ENCODE data around the gene CAPN15.

CAPN15 gene

GRCh38 chr16:525520-526180 is 1.9 kb upstream of the CAPN15 start:
- Histone ChIP-seq H3K4me1 (ENCODE audit: control insufficient read depth in 1 of 2, insufficient read depth in 2 of 2, low read length in 2 of 2) (peaks cover 38 to 53% of the 10 kb centered on the region in 2 donors), H3K27ac (ENCODE audit: low read depth, low read length) (peak overlapping the region; percentile 1)

GRCh38 chr16:526181-527014 is 1.1 kb upstream of the CAPN15 start:
- Histone ChIP-seq H3K9me3 (ENCODE audit: control insufficient read depth in 1 of 2, low read length in 2 of 2) (no peaks in the 10 kb centered on the region), H3K27me3 (ENCODE audit: control insufficient read depth in 1 of 2, insufficient read depth in 2 of 2, low read length in 2 of 2) (no peaks in the 10 kb centered on the region), H3K4me3 (ENCODE audit: low read depth in 1 of 2, low read length in 2 of 2) (peak overlapping the region; percentile 75 to 79), H3K27ac (ENCODE audit: low read depth, low read length) (peak overlapping the region; percentile 98), H3K36me3 (ENCODE audit: control insufficient read depth in 1 of 2, insufficient read depth in 2 of 2, low read length in 2 of 2) (peaks cover 0 to 5% of the 10 kb centered on the region in 2 donors), H3K4me1 (ENCODE audit: control insufficient read depth in 1 of 2, insufficient read depth in 2 of 2, low read length in 2 of 2) (peaks cover 41 to 51% of the 10 kb centered on the region in 2 donors), H3K9ac (ENCODE audit: low read depth in 1 of 2, low read length in 2 of 2) (peak overlapping the region; percentile 69 to 87)

More at GRCh38 chr16:525520-526180, 1.9 kb upstream of the CAPN15 start:
- Histone ChIP-seq H3K9me3 (ENCODE audit: control insufficient read depth in 1 of 2, low read length in 2 of 2) (no peaks in the 10 kb centered on the region), H3K9ac (ENCODE audit: low read depth in 1 of 2, low read length in 2 of 2) (peak overlapping the region; percentile 69 to 87), H3K36me3 (ENCODE audit: control insufficient read depth in 1 of 2, insufficient read depth in 2 of 2, low read length in 2 of 2) (peaks cover 6 to 10% of the 10 kb centered on the region in 2 donors), H3K27me3 (ENCODE audit: control insufficient read depth in 1 of 2, insufficient read depth in 2 of 2, low read length in 2 of 2) (no peaks in the 10 kb centered on the region), H3K4me3 (ENCODE audit: low read depth in 1 of 2, low read length in 2 of 2) (peak overlapping the region; percentile 75 to 79)

DNA sequence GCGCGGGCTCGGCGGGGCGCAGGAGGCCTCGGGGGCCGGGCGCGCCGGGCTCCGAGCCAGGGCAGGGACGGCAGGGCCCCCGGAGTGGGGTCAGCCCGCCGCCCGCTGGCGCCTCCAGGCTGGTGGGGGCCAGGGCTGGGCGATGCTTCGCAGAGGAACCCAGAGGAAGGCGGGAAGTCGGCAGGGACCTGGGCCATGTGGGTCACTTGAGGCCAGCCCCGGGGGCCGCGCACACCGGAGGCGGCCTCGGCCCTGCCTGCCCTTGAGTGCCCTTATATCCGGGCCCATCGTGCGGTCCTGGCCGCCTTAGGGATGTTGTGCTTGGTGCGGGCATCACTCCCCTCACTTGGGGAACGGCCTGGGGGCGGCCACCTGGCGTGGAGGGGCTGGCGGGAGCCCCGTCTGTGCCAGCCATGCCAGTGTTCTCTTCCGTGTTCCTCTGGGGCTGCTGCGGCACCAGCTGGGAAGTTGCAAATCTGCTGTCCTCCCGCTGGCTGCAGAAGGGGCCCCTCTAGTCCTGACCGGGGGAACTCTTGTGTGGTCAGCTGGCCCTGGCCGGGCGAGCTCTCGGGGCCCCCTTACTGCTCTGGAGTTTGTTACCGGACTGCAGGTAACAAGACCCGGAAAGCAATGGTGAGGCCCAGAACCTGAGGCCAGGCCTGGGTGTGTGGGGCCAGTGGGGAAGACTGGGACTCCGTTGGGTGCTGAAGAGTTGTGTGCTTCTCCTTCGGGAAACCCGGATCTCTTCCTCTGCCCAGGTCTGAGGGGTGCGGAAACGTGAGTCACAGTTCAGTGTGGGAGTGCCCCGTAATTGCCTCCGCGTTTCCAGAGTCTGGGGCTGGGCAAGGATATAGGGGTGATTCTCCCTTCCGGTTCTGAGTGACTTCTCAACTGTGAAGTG is 849 bp downstream of the CAPN15 start:
- H3K4me1 ChIP-seq (ENCODE audit: control insufficient read depth in 1 of 2, insufficient read depth in 2 of 2, low read length in 2 of 2) = peaks cover 44 to 55% of the 10 kb centered on the region in 2 donors
- no peaks in the 10 kb centered on the region for H3K27me3 ChIP-seq (ENCODE audit: control insufficient read depth in 1 of 2, insufficient read depth in 2 of 2, low read length in 2 of 2)
- peak overlapping the region; percentile 88 for H3K27ac ChIP-seq (ENCODE audit: low read depth, low read length)
- no peaks in the 10 kb centered on the region for H3K9me3 ChIP-seq (ENCODE audit: control insufficient read depth in 1 of 2, low read length in 2 of 2)
- H3K9ac ChIP-seq (ENCODE audit: low read depth in 1 of 2, low read length in 2 of 2) = peak overlapping the region; percentile 85 to 94
- H3K4me3 ChIP-seq (ENCODE audit: low read depth in 1 of 2, low read length in 2 of 2) = peak overlapping the region; percentile 83 to 84
- H3K36me3 ChIP-seq (ENCODE audit: control insufficient read depth in 1 of 2, insufficient read depth in 2 of 2, low read length in 2 of 2) = peaks cover 0 to 5% of the 10 kb centered on the region in 2 donors

DNA sequence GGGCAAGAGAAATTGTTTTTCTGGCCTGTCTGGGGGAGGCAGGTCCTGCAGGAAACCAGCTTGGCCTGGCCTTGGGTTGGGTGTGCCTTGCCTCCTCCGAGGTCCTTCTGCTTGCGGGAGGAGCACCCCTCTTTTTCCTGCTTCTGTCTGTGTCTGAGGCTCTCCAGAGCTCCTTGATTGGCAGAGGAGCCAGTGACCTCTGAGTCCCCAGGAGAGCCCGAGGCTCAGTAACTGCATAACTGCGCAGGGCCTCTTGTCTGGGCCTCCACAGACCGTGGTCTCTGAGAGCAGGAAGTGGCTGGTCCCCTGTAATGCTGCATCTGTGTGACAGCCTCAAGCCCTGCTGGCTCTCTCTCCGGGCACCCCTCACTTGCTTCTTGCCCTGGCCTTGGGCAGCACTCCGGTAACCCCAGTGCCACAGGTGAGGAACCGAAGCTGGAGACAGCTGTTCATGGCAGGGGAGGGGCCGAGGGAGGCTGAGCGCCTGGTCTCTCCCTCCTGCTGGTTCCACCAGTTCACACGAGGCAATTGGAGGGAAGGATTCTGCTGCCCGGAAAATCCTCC is 1.6 kb downstream of the CAPN15 start:
- peaks cover 47 to 58% of the 10 kb centered on the region in 2 donors for H3K4me1 ChIP-seq (ENCODE audit: control insufficient read depth in 1 of 2, insufficient read depth in 2 of 2, low read length in 2 of 2)
- peak overlapping the region; percentile 88 for H3K27ac ChIP-seq (ENCODE audit: low read depth, low read length)
- H3K36me3 ChIP-seq (ENCODE audit: control insufficient read depth in 1 of 2, insufficient read depth in 2 of 2, low read length in 2 of 2) = peaks cover 0 to 5% of the 10 kb centered on the region in 2 donors
- peak overlapping the region; percentile 83 to 84 for H3K4me3 ChIP-seq (ENCODE audit: low read depth in 1 of 2, low read length in 2 of 2)
- H3K9me3 ChIP-seq (ENCODE audit: control insufficient read depth in 1 of 2, low read length in 2 of 2) = no peaks in the 10 kb centered on the region
- H3K9ac ChIP-seq (ENCODE audit: low read depth in 1 of 2, low read length in 2 of 2) = peak overlapping the region; percentile 85 to 94
- no peaks in the 10 kb centered on the region for H3K27me3 ChIP-seq (ENCODE audit: control insufficient read depth in 1 of 2, insufficient read depth in 2 of 2, low read length in 2 of 2)

- Histone ChIP-seq H3K4me1 (ENCODE audit: control insufficient read depth in 1 of 2, insufficient read depth in 2 of 2, low read length in 2 of 2) (peaks cover 47 to 63% of the 10 kb centered on the region in 2 donors), H3K4me3 (ENCODE audit: low read depth in 1 of 2, low read length in 2 of 2) (peak overlapping the region; percentile 83 to 84), H3K9ac (ENCODE audit: low read depth in 1 of 2, low read length in 2 of 2) (peak overlapping the region; percentile 54 to 94), H3K36me3 (ENCODE audit: control insufficient read depth in 1 of 2, insufficient read depth in 2 of 2, low read length in 2 of 2) (peaks cover 0 to 5% of the 10 kb centered on the region in 2 donors), H3K27me3 (ENCODE audit: control insufficient read depth in 1 of 2, insufficient read depth in 2 of 2, low read length in 2 of 2) (no peaks in the 10 kb centered on the region), H3K27ac (ENCODE audit: low read depth, low read length) (peak overlapping the region; percentile 88), H3K9me3 (ENCODE audit: control insufficient read depth in 1 of 2, low read length in 2 of 2) (no peaks in the 10 kb centered on the region)
Observed at GRCh38 chr16:530111-530817, 2.8 kb downstream of the CAPN15 start.

- no peak overlapping the region for H3K9ac ChIP-seq (ENCODE audit: low read depth in 1 of 2, low read length in 2 of 2)
- peaks cover 5 to 6% of the 10 kb centered on the region in 2 donors for H3K36me3 ChIP-seq (ENCODE audit: control insufficient read depth in 1 of 2, insufficient read depth in 2 of 2, low read length in 2 of 2)
- no peak overlapping the region for H3K27ac ChIP-seq (ENCODE audit: low read depth, low read length)
- H3K9me3 ChIP-seq (ENCODE audit: control insufficient read depth in 1 of 2, low read length in 2 of 2) = no peaks in the 10 kb centered on the region
- no peaks in the 10 kb centered on the region for H3K27me3 ChIP-seq (ENCODE audit: control insufficient read depth in 1 of 2, insufficient read depth in 2 of 2, low read length in 2 of 2)
- H3K4me3 ChIP-seq (ENCODE audit: low read depth in 1 of 2, low read length in 2 of 2) = no peak overlapping the region
- H3K4me1 ChIP-seq (ENCODE audit: control insufficient read depth in 1 of 2, insufficient read depth in 2 of 2, low read length in 2 of 2) = peaks cover 35 to 51% of the 10 kb centered on the region in 2 donors
Observed at GRCh38 chr16:531494-532125, 4.1 kb downstream of the CAPN15 start.

- peaks cover 13 to 24% of the 10 kb centered on the region in 2 donors for H3K36me3 ChIP-seq (ENCODE audit: control insufficient read depth in 1 of 2, insufficient read depth in 2 of 2, low read length in 2 of 2)
- H3K4me3 ChIP-seq (ENCODE audit: low read depth in 1 of 2, low read length in 2 of 2) = peak overlapping the region; percentile 60
- peak overlapping the region; percentile 60 to 78 for H3K9ac ChIP-seq (ENCODE audit: low read depth in 1 of 2, low read length in 2 of 2)
- H3K27ac ChIP-seq (ENCODE audit: low read depth, low read length) = peak overlapping the region; percentile 87
- H3K9me3 ChIP-seq (ENCODE audit: control insufficient read depth in 1 of 2, low read length in 2 of 2) = no peaks in the 10 kb centered on the region
- peaks cover 34 to 46% of the 10 kb centered on the region in 2 donors for H3K4me1 ChIP-seq (ENCODE audit: control insufficient read depth in 1 of 2, insufficient read depth in 2 of 2, low read length in 2 of 2)
- H3K27me3 ChIP-seq (ENCODE audit: control insufficient read depth in 1 of 2, insufficient read depth in 2 of 2, low read length in 2 of 2) = no peaks in the 10 kb centered on the region
Observed at GRCh38 chr16:533391-534123, 6.0 kb downstream of the CAPN15 start.

GRCh38 chr16:534135-534534 is 6.6 kb downstream of the CAPN15 start:
- Histone ChIP-seq H3K27ac (ENCODE audit: low read depth, low read length) (peak overlapping the region; percentile 87), H3K4me3 (ENCODE audit: low read depth in 1 of 2, low read length in 2 of 2) (peak overlapping the region; percentile 60), H3K4me1 (ENCODE audit: control insufficient read depth in 1 of 2, insufficient read depth in 2 of 2, low read length in 2 of 2) (peaks cover 30 to 40% of the 10 kb centered on the region in 2 donors)

More at GRCh38 chr16:534135-534534, 6.6 kb downstream of the CAPN15 start:
- Histone ChIP-seq H3K9me3 (ENCODE audit: control insufficient read depth in 1 of 2, low read length in 2 of 2) (no peaks in the 10 kb centered on the region), H3K27me3 (ENCODE audit: control insufficient read depth in 1 of 2, insufficient read depth in 2 of 2, low read length in 2 of 2) (no peaks in the 10 kb centered on the region), H3K9ac (ENCODE audit: low read depth in 1 of 2, low read length in 2 of 2) (peak overlapping the region; percentile 57 to 78), H3K36me3 (ENCODE audit: control insufficient read depth in 1 of 2, insufficient read depth in 2 of 2, low read length in 2 of 2) (peaks cover 13 to 24% of the 10 kb centered on the region in 2 donors)

Measured in duodenal mucosa (tissue), 2 donors.